Lung microvascular endothelial cell (primary cell): ENCODE results near the gene SPPL3. TPM values are rescaled to one million over a fixed set of nuclear protein-coding genes. Genes with fewer than 3 reads are reported as not detected.

Source experiments
- DNase-seq, 2 donors: peaks; one replicate each; pipeline versions ENCODE4 v3.0.0 to v3.0.0-alpha.2; 2010; ENCODE audit warnings: low read depth in 2 of 2
- total RNA-seq: library from RNA; depleted of rRNA; stranded (reverse); fragments of >200 nt; gene quantifications from 2 replicates; pipeline ENCODE4 v1.2.1, GENCODE V29; 2014

Gene SPPL3
- total RNA-seq, 1 donor from 2014 or later: 6.0 TPM

DNA sequence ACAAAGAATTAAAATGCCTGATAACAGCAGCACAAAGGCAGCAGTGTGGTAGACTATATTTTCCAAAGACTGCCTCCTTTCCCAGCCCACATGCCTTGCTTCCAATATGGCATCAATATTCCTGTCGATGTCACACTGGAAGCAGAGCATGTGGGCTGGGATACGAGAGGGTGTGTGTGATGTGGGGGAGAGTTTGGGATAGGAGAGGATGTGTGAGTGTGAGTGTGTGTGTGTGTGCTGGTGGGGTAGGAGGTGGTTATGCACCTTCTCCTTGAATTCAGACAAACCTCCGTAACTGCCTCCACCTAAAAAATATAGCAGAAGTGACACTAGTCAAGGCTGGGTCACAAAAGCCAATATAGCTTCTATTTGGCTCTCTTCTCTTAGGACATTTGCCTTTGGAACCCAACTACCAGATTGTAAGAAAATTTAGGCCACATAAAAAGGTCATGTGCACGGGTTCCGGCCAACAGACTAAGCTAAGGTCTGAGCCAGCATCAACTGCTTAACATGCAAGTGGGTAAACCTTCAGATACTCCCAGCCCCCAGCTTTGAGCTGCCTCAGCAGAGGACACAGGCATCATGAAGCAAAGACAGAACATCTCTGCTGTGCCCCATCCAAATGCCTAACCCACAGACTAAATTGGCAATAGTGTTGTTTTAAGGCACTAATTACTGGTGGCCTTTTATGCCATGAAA is 29.5 kb downstream of the SPPL3 start:
- no peak for DNase-seq

DNA sequence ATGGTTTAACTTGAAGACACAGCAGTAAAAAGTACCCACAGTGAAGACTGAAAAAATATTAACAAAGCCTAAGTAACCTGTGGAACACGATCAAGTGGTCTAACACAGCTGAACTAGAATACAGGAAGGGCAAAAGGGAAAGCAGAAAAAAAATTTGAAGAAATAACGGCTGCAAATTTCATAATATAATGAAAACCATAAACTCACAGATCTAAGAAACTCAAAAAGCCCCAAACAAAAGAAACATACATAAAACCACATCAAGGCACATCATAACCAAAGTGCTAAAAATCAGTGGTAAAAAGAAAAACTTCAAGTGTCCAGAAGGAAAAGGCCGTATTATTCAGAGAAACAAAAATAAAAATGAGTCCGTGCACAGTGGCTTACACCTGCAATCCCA is 30.9 kb downstream of the SPPL3 start:
- no peak for DNase-seq

DNA sequence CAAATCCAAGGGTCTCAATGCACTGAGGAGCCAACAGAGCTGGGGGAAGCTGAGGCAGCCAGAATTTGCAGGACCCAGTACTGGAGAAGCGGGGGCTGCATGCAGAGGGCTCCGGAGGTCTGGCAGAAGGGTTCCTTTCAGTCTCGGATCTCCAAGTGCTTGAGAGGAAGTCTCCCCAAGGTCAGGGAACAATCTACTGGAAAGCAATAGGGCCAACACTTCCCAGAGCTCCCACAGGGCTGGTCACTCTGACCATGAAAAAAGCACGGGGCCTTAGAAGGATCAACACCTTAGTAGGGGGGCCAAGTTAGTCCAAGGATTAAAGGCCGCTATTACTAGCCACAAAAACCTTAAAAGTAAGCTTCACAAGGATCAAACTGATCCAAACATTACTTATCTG is 31.7 kb downstream of the SPPL3 start:
- DNase-seq: no peak

DNA sequence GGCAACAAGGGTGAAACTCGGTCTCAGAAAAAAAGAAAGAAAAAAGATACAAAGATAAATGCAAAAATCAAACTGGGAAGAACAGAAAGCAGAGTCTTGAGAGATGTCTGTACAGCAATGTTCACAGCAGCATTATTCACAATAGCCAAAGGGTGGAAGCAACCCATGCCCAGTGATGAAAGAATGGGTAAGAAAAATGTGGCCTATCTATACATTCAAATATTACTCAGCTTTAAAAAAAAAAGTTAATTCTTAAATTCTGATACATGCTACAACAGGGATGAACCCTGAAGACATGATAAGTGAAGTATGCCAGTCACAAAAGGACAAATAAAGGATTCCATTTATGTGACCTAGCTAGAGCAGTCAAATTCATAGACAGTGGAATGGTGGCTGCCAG is 33.7 kb downstream of the SPPL3 start:
- DNase-seq: no peak

DNA sequence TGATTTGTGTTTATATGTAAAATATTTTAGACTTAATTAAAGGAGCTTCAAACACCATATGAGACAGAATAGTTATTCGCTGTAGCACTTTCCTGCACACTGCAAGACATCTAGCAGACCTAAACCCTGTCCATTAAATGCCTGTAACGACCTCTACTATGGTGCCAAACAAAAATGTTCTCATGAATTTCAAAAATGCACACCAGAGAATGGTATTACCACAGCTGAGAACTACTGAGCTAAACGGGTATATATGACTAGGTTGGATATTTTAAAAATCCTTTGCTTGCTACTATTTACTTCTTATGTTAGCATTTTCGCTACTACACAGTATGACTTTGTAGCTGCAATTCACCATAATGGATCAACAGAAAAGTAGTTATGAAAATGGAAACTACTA is 34.8 kb downstream of the SPPL3 start:
- DNase-seq: no peak

DNA sequence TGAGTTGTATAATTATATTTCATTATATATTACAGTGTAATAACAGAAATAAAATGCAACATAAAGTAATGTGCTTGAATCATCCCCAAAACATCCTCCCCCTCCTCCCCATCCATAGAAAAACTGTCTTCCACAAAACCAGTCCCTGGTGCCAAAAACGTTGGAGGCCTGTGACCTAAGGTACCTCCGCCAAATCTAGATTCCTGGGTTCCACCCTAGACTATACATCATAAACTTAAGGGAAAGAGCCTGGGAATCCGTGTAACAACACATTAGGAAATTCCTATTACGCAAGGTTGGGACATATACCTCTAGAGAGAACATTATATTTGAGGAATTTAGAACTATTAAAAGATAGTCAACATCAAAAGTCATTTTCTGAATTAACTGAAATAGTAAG is 38.0 kb downstream of the SPPL3 start:
- DNase-seq: no peak

DNA sequence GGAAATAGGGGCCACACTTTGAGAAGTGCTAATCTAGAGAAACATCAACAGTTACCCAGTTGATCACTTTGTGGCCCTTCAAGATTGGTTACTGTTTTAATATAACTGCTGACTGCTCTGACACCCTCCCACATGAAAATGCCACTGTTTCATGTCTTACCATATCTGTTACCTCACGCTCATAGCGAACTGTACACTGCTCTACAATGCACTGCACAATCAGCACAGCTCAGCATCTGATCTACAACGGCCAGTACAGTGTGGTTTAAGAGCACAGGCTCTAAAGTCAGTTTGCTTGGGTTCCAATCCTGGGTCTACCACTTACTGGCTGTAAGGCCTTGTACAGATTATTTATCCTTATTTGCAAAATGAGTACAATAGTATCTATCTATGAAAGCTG is 39.1 kb downstream of the SPPL3 start:
- DNase-seq: no peak

DNA sequence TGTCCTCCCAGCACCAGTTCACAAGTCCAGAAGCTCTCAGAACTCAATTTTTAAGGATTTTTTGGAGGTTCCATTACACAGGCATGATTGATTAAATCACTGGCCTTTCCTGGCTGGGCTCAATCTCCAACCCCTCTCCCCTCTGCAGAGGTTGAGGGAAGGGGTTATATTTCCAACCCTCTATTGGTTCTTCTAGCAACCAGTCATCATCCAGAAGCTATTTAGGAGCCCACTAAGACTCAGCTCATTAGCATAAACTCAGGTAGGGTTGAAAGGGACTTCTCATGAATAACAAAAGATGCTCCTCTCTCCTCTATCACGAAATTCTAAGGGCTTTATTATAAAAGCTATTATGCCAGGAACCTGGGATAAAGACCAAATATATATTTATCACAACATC is 41.5 kb downstream of the SPPL3 start:
- DNase-seq: no peak

DNA sequence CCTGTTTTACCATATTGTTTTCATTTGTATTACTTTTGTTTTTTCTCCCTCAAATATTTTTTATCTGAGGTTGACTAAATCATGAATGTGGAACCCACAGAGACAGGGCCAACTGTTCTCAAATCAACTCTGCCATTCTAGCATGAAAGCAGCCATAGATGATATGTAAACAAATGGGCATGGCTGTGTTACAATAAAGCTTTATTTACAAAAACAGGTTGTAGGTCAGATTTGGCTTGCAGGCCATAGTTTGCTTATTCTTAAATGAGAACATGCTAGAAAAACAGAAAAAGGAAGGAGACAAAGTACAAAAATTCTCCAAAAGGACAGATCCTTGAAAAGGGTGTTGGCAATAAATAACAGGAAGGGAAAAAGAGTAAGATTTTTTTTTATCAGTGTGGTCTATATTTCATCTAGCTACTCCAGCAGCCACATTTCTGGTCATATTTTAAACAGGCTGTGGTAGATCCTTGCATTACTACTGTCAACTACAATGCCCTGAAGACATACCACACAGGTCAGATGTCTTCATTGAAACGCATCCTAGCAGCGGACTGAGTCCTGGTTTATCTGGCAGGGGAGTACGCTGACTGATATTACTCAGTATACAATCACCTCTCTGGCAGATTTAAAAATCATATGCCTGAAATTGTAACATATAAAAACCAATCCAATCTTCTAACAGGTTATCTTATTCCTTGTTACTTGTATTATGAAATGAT is 42.9 kb downstream of the SPPL3 start:
- DNase-seq: no peak

DNA sequence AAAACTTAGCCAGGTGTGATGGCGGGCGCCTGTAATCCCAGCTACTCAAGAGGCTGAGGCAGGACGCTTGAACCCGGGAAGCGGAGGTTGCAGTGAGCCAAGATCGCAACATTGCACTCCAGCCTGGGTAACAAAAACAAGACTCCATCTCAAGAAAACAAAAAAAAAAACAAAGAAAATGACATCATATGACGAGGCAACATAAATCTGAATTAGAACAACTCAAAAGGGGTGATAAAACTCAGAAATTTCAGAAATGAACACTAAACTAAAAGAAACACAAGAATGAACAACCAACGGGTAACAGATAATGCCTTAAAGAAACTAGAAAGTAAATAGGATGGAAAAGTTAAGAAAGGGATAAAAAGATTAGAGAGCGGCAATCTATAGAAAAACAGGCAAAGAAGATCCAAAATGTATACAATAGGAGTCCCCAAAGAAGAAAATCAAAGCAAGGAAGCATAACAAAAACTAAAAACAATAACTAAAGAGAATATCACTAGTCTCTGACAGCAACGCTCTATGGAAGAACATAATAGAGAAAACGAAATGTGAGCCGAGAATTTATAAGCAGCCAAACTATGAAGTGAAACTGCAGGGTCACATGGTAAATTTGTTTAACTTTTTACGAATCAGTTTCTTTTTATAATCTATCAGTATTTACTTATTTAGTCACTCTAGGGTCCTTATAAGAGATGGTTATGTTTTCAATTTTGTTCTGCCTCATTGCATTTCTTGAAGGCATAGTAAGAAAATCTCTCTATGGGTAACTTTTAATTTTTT is 45.7 kb downstream of the SPPL3 start:
- no peak for DNase-seq

DNA sequence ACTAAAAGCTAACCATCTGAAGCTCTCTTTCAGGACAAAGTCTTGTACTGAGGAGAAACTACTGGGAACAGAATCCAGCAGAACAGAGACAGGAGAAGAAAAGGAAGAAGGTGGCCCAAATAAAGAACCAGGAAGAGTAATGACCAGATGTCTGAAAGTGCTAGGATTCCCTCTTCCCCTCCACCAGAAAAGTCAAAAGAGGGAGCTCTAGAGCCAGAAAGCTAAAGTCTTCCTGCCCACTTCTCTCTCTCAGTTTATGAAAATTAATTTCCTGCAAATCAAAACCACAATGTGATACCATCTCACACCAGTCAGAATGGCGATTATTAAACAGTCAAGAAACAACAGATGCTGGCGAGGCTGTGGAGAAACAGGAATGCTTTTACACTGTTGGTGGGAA is 47.2 kb downstream of the SPPL3 start:
- peak; percentile 12 to 43 for DNase-seq

DNA sequence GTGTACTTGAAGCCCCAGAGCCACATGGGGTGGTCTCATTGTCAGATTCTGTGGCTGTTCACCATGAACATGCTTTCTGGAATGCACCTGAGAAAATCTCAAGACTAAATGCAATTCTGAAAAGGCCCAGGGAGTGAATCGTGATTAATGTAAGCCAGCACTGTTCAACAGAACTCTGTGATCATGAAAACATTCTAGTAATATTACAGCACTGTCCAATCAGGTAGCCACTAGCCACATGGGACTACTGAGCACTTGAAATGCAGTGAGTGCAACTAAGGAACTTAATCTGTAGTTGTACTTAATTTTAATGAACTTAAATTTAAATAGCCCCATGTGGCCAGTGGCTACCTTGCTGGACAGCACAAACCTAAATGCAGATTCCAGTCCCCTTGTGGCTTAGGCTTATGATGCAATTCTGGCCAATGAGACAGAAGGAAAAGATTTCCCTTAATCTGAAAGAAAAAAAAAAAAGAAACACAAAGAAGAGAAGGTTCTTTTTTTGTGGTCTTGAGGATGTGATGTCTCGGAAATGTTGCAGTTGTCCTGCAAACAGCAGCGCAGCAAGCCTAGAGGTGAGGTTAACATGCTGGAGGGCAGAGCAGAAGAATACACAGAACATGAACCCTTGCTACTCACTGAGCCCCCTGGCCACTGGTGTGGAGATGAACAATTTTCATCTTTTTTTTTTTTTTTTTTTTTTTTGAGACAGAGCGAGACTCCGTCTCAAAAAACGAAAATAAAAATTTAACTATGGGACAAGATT is 48.2 kb downstream of the SPPL3 start:
- DNase-seq: no peak

DNA sequence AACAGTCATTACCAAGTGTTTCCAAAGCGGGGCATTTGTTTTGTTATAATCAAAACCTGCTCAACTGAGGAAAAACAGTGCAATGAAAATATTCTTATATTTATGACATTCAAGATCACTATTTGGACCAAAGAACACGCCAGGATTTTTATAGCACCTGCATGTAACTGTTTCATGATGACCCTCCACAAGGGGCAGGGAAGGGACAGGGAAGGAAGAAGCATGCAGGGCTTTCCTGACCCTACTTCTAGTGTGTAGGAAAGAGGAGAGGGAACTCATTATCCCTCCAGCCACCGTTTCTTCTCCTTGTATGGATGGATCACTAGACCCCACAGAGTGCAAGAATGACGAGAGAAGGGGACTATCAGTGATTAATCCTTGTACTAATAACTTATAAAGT is 49.4 kb downstream of the SPPL3 start:
- no peak for DNase-seq

DNA sequence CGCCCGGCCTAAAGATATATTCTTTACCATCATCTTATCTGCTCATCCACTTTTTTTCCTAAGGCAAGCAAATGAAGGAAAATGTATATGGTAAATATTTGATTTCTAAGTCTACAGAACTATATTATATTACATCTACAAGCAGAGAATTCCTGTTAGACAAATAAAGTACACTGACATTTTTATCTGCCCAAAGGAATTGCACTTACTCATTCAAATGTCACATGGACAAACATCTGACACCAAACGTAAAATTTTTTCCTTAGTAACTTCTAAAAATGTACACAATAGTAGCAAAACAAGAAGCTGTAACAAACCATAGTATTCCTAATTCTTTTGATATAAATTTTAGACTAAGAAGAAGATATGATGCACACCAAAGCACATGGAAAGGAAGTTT is 51.0 kb downstream of the SPPL3 start:
- DNase-seq: peak; percentile 34 to 53

DNA sequence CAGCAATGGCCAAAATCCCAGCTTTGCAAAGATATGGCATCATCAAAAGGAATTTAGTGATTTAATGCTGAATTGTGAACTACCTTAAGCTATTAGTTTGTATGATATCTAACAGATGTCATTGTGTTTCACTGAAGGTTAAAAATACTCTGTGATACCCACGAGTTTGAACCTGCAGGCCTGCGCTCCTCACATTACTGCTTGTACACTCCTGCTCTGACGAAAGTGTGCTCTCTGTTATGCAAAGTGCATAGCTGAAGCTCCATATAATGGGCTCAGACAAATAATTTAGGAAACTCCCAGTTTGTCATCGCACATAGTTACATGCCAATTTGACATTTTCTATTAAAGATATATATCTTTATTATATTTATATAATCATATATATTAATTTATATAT is 52.2 kb downstream of the SPPL3 start:
- DNase-seq: no peak

DNA sequence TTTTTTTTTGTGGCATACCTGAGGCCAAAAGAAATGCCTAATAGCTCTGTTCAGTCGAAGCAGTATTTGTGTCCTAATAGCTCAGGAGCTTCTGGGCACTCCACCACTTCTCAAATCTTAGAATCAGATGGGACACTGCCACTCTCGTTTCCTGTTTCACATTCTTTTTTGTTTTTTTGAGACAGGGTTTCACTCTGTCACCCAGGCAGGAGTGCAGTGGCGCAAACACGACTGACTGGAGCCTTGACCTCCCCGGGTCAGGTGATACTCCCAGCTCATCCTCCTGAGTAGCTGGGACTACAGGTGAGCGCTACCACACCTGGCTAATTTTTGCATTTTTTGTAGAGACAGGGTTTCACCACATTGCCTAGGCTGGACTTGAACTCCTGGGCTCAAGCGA is 52.7 kb downstream of the SPPL3 start:
- DNase-seq: no peak

DNA sequence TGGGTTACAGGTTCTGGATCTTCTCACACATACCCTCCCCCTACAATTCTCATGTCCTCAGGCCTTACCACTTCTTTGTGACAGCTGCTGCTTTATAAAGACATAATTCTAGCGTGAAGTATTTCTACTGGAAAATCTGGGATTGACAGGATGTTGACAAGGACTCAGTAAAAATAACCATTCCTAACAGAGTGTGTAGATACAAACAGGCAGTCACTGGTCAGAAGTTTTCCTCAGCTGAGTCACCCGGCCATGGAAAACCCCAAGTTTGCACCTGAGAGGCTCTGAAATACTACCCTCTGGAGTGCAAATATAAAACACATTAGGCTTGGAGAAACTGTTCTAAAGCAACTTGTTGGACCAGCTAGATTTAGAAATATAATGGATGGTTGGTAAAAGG is 54.4 kb downstream of the SPPL3 start:
- peak; percentile 80 to 96 for DNase-seq

DNA sequence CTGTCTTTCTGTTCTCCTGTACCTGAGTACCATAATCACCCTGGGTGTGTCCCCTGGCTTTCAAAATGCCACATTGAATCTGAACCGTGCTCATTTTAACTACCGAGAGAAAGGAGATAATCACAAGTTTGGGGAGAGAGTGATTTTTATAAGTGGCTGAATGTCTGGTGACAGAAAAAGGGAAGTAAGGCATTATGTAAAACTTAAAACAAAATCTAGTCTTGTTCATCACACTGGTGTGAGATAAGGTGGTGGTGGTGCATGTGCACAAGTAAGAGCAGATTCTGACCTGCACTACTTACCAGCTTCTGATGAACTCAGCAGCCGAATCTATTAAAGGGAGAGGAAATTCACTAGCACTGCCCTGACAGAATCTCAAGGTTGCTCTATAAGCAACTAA is 56.3 kb downstream of the SPPL3 start:
- no peak for DNase-seq

DNA sequence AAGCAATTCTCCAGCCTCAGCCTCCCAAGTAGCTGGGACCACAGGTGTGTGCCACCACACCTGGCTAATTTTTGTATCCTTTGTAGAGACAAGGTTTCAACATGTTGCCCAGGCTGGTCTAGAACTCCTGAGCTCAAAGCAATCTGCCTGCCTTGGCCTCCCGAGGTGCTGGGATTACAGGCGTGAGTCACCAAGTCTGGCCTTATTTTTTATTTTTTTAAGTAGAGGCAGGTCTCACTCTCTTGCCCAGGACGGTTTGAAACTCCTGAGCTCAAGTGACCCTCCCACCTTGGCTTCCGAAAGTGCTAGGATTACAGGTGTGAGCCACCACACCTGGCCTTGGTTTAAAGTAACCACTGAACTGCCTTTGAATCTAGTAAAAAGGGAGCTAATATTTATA is 56.8 kb downstream of the SPPL3 start:
- DNase-seq: peak in 1 of 2 donors; percentile 30

DNA sequence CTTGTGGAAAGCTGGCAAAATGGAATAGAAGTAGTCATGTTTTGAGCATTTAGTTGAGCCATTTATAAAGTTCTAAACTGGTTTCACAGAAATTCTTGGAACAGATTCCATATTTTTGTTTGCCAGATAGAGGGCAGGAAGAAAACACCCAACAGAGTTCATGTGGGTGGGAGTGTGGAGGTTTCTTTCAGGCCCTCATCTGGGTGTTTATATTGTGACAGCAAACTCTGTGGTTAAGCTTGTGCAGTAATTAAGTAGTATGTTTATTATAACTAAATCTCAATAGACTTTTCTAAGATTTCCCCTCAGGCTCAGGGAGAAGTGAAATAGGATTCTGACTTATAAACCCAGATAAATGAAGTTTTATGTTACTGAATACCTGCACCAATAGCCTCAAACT is 57.4 kb downstream of the SPPL3 start:
- no peak for DNase-seq

DNA sequence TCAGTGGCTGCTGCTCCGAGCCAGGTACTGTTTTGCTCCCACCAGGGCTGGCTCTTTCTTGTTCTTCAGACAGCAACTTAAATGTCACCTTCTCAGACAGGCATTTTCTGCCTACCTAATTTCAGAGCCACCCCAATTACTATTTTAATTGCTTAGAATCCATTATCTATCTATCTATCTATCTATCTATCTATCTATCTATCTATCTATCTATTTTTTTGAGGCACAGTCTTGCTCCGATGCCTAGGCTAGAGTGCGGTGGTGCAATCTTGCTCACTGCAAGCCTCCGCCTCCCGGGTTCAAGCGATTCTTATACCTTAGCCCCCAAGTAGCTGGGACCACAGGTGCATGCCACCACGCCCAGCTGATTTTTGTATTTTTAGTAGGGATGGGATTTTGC is 58.5 kb downstream of the SPPL3 start:
- no peak for DNase-seq
